Smooth muscle cell (in vitro differentiated cells): ENCODE data around the gene OR4D11. TPM values are rescaled to one million over a fixed set of nuclear protein-coding genes. Genes with fewer than 3 reads are reported as not detected.

Experiments
- DNase-seq: peaks from one replicate; lab custom pipeline; 2025; ENCODE audit not compliant: unreplicated experiment; lab: John Stamatoyannopoulos, UW
- H2AFZ ChIP-seq: fragments of 200-600 bp; sonication (generic); 2 replicates; pipeline ENCODE4 v1.6.0; 2016; ENCODE audit warnings: antibody characterized with exemption, low read depth, mild to moderate bottlenecking
- H3F3A ChIP-seq: fragments of 200-600 bp; sonication (generic); 2 replicates; pipeline ENCODE4 v1.6.0; 2017; ENCODE audit warnings: antibody characterized with exemption, low read depth
- H3K27ac ChIP-seq: fragments of 200-600 bp; sonication (generic); 2 replicates; pipeline ENCODE4 v1.5.1; 2016; ENCODE audit warnings: low read depth, mild to moderate bottlenecking
- H3K27me3 ChIP-seq: fragments of 200-600 bp; sonication (generic); 2 replicates; pipeline ENCODE4 v1.6.1; 2016; ENCODE audit warnings: low read depth, mild to moderate bottlenecking
- H3K36me3 ChIP-seq: fragments of 200-600 bp; sonication (generic); 2 replicates; pipeline ENCODE4 v1.5.1; 2016; ENCODE audit warnings: low read depth
- H3K4me1 ChIP-seq: fragments of 200-600 bp; sonication (generic); 2 replicates; pipeline ENCODE4 v1.5.1; 2016; ENCODE audit warnings: low read depth
- H3K4me2 ChIP-seq: fragments of 200-600 bp; sonication (generic); 2 replicates; pipeline ENCODE4 v1.6.0; 2016; ENCODE audit warnings: mild to moderate bottlenecking
- H3K4me3 ChIP-seq: fragments of 200-600 bp; sonication (generic); 2 replicates; pipeline ENCODE4 v1.5.1; 2016; ENCODE audit warnings: mild to moderate bottlenecking
- H3K79me2 ChIP-seq: fragments of 200-600 bp; sonication (generic); 2 replicates; pipeline ENCODE4 v1.6.0; 2016; ENCODE audit warnings: low read depth, mild to moderate bottlenecking
- H3K9ac ChIP-seq: fragments of 200-600 bp; sonication (generic); 2 replicates; pipeline ENCODE4 v1.6.0; 2016; ENCODE audit warnings: low read depth
- H3K9me3 ChIP-seq: fragments of 200-600 bp; sonication (generic); replicated peaks from 2 replicates; pipeline ENCODE4 v1.5.1; 2016; ENCODE audit warnings: low read depth
- H4K20me1 ChIP-seq: fragments of 200-600 bp; sonication (generic); 2 replicates; pipeline ENCODE4 v1.6.0; 2016; ENCODE audit warnings: low read depth
- CTCF ChIP-seq: fragments of 200-600 bp; sonication (generic); IDR thresholded peaks from 2 replicates; pipeline ENCODE4 v1.5.1; 2017; ENCODE audit warnings: borderline replicate concordance, mild to moderate bottlenecking, antibody characterized with exemption; ENCODE audit not compliant: insufficient read depth, poor library complexity, severe bottlenecking
- WGBS: methylation state at CpG from one replicate; pipeline ENCODE4 v1.1.7; 2016; ENCODE audit warnings: low lambda C conversion rate; 5-methylcytosine and 5-hydroxymethylcytosine counted together
- polyA plus RNA-seq: library from polyadenylated mRNA; unstranded; fragments of >200 nt; fragmentation: Nextera tagmentation; extraction: Ambion mirVana; gene quantifications from 2 replicates; pipeline ENCODE4 v1.2.1, GENCODE V29; 2016
- total RNA-seq: library from RNA; depleted of rRNA; stranded (reverse); fragments of >200 nt; gene quantifications from 2 replicates; pipeline ENCODE4 v1.2.3, GENCODE V29; 2014

OR4D11 gene
- total and polyA plus RNA-seq, 2 experiments from 2014 or later, result not detected

- no peak within 1 kb of the TSS for H3K4me2 ChIP-seq
- no peak within 1 kb of the TSS for H2AFZ ChIP-seq
- no peak for TF ChIP-seq CTCF
- no peak for DNase-seq
- no peak within 1 kb of the TSS for H3K9ac ChIP-seq
- H3K4me3 ChIP-seq, result no peak within 1 kb of the TSS
- no peak within 1 kb of the TSS for H3K27ac ChIP-seq
- H4K20me1 ChIP-seq, result no peaks in the 10 kb centered on the region
- no peaks in the 10 kb centered on the region for H3K79me2 ChIP-seq
- H3F3A ChIP-seq, result no peaks in the 10 kb centered on the region
- no peaks in the 10 kb centered on the region for H3K27me3 ChIP-seq
- no peaks in the 10 kb centered on the region for H3K36me3 ChIP-seq
- H3K9me3 ChIP-seq, result no peaks in the 10 kb centered on the region
- no peaks in the 10 kb centered on the region for H3K4me1 ChIP-seq
These were observed 30.4 kb upstream of the OR4D11 start, which contains the start of gene OR4D10 for GRCh38 chr11:59473015-59473414. TSS of gene OR4D10 (plus strand) at chr11:59473315. CDS start at chr11:59477430, 4,115 bp downstream.

GRCh38 chr11:59475176-59475575 is 28.2 kb upstream of the OR4D11 start:
- 78% methylated on average over 9 of the region's 9 CpGs for WGBS
- Histone ChIP-seq H3K36me3 (no peaks in the 10 kb centered on the region), H3K4me1 (no peaks in the 10 kb centered on the region), H3K4me3 (no peak overlapping the region), H3K27ac (no peak overlapping the region), H3K4me2 (no peak overlapping the region), H3K9ac (no peak overlapping the region), H3K9me3 (no peaks in the 10 kb centered on the region), H2AFZ (no peak overlapping the region), H3F3A (no peaks in the 10 kb centered on the region), H3K27me3 (no peaks in the 10 kb centered on the region), H3K79me2 (no peaks in the 10 kb centered on the region), H4K20me1 (no peaks in the 10 kb centered on the region)
- no peak for TF ChIP-seq CTCF
- DNase-seq, result no peak

- H3K36me3 ChIP-seq, result no peaks in the 10 kb centered on the region
- H3K9ac ChIP-seq, result no peak overlapping the region
- no peak for TF ChIP-seq CTCF
- H2AFZ ChIP-seq, result no peak overlapping the region
- no peak overlapping the region for H3K4me3 ChIP-seq
- H3K27ac ChIP-seq, result no peak overlapping the region
- no peak for DNase-seq
- no peaks in the 10 kb centered on the region for H3K4me1 ChIP-seq
- no peaks in the 10 kb centered on the region for H3K79me2 ChIP-seq
- no peaks in the 10 kb centered on the region for H3K27me3 ChIP-seq
- H4K20me1 ChIP-seq, result no peaks in the 10 kb centered on the region
- H3F3A ChIP-seq, result no peaks in the 10 kb centered on the region
- H3K4me2 ChIP-seq, result no peak overlapping the region
- no peaks in the 10 kb centered on the region for H3K9me3 ChIP-seq
These were observed 23.5 kb upstream of the OR4D11 start for GRCh38 chr11:59479906-59480305.

GRCh38 chr11:59480359-59480758 is 23.0 kb upstream of the OR4D11 start:
- Histone ChIP-seq H3K27ac (no peak overlapping the region), H3F3A (no peaks in the 10 kb centered on the region), H4K20me1 (no peaks in the 10 kb centered on the region), H3K36me3 (no peaks in the 10 kb centered on the region), H3K27me3 (no peaks in the 10 kb centered on the region), H3K79me2 (no peaks in the 10 kb centered on the region), H3K4me3 (no peak overlapping the region), H2AFZ (no peak overlapping the region), H3K4me2 (no peak overlapping the region), H3K9me3 (no peaks in the 10 kb centered on the region), H3K4me1 (no peaks in the 10 kb centered on the region), H3K9ac (no peak overlapping the region)
- WGBS, result 91% methylated on average over 3 of the region's 3 CpGs
- TF ChIP-seq CTCF, result no peak
- DNase-seq, result no peak
